ENCODE data around the gene SELENOT. TPM values are rescaled to one million over a fixed set of nuclear protein-coding genes. Genes with fewer than 3 reads are reported as not detected.

SELENOT gene
- total RNA-seq, 1 experiment from 2014 or later, result 81.6 TPM

DNA sequence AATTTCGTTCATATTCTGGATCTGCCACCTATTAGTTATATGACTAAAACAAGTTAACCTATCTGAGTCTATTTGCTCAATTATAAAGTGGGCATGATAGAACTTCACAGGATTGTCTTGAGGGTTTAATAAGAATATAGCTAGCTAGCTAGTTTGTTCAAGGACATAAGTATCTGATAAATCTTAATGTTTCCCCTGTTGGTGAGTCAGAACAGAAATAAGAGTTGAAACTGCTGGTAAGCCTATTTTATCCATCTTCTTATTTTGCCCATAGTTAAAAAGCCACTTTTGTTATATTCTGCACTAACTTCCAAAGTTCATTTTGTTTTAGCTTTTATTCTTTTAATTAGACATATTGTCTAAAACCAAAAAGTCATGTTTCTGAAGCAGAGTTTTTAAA is 9.4 kb downstream of the SELENOT start:
- RAD21 ChIA-PET (ENCODE audit: low non-redundant PET in 1 of 2, low total read pairs in 2 of 2, uncharacterized antibody in 2 of 2, unreplicated experiment in 2 of 2), result no interaction called here
- Histone ChIP-seq H3K9me2 (ENCODE audit: insufficient read depth) (no peaks in the 10 kb centered on the region), H3K9me3 (ENCODE audit: control insufficient read depth in 1 of 2, insufficient read depth in 1 of 2, low read depth in 1 of 2, low read length in 2 of 2) (no peaks in the 10 kb centered on the region), H3K4me3 (replicated peaks in 1 of 2; ENCODE audit: low read depth in 1 of 2, low read length in 2 of 2) (no peak overlapping the region), H4K20me1 (ENCODE audit: insufficient read depth) (peaks cover 10% of the 10 kb centered on the region; the same call in 1 of the 2 replicates), H3K9ac (ENCODE audit: low read length) (no peak overlapping the region), H3K27ac (ENCODE audit: low read depth, low read length) (no peak overlapping the region), H3K36me3 (ENCODE audit: control insufficient read depth in 1 of 2, insufficient read depth in 2 of 2, low read length in 2 of 2) (no peaks in the 10 kb centered on the region), H3K27me3 (ENCODE audit: insufficient read depth, low read length) (no peaks in the 10 kb centered on the region), H3K4me2 (ENCODE audit: low read length) (no peak overlapping the region), H3K4me1 (ENCODE audit: control insufficient read depth in 1 of 2, insufficient read depth in 2 of 2, low read length in 2 of 2) (no peaks in the 10 kb centered on the region), H2AFZ (ENCODE audit: low read depth, low read length, poor library complexity, severe bottlenecking) (no peak overlapping the region), H3K79me2 (ENCODE audit: insufficient read depth, low read length) (peaks cover 81% of the 10 kb centered on the region)
- POLR2A ChIA-PET, result interaction anchor here (1.6 kb wide), 1 partner anchor 10 kb away, joined by 3 read pairs; the partner anchor contains the start of gene SELENOT
- TF ChIP-seq, protein P1, sequence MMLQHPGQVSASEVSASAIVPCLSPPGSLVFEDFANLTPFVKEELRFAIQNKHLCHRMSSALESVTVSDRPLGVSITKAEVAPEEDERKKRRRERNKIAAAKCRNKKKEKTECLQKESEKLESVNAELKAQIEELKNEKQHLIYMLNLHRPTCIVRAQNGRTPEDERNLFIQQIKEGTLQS (IDR thresholded peaks at IDR 0.05), result no peak
- no peak for TF ChIP-seq SRF (IDR thresholded peaks at IDR 0.05; ENCODE audit: low read depth)
- TF ChIP-seq TCF7L2 (IDR thresholded peaks at IDR 0.05; ENCODE audit: borderline replicate concordance, extremely low read depth, insufficient read depth, insufficient read length), result no peak
- TF ChIP-seq CBX3 (IDR thresholded peaks at IDR 0.05; ENCODE audit: low read depth), result no peak
- TF ChIP-seq SIN3A (IDR thresholded peaks at IDR 0.05; ENCODE audit: low read depth), result no peak
- no peak for TF ChIP-seq SP1 (IDR thresholded peaks at IDR 0.05; ENCODE audit: low read depth)
- TF ChIP-seq REST (IDR thresholded peaks at IDR 0.05; ENCODE audit: low read depth), result no peak
- TF ChIP-seq, protein P2, sequence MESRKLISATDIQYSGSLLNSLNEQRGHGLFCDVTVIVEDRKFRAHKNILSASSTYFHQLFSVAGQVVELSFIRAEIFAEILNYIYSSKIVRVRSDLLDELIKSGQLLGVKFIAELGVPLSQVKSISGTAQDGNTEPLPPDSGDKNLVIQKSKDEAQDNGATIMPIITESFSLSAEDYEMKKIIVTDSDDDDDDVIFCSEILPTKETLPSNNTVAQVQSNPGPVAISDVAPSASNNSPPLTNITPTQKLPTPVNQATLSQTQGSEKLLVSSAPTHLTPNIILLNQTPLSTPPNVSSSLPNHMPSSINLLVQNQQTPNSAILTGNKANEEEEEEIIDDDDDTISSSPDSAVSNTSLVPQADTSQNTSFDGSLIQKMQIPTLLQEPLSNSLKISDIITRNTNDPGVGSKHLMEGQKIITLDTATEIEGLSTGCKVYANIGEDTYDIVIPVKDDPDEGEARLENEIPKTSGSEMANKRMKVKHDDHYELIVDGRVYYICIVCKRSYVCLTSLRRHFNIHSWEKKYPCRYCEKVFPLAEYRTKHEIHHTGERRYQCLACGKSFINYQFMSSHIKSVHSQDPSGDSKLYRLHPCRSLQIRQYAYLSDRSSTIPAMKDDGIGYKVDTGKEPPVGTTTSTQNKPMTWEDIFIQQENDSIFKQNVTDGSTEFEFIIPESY (IDR thresholded peaks at IDR 0.05; ENCODE audit: extremely low read depth, insufficient replicate concordance, low read length), result no peak
- no peak for TF ChIP-seq JUND (IDR thresholded peaks at IDR 0.05)
- TF ChIP-seq ELF1 (IDR thresholded peaks at IDR 0.05; ENCODE audit: borderline replicate concordance, low read depth), result no peak
- no peak for TF ChIP-seq ZFX (IDR thresholded peaks at IDR 0.05)
- TF ChIP-seq FOSL1 (IDR thresholded peaks at IDR 0.05; ENCODE audit: low read depth), result no peak
- TF ChIP-seq MAX (IDR thresholded peaks at IDR 0.05), result no peak
- TF ChIP-seq EZH2phosphoT487 (IDR thresholded peaks at IDR 0.05; ENCODE audit: borderline replicate concordance), result no peak
- TF ChIP-seq CEBPB (IDR thresholded peaks at IDR 0.05; ENCODE audit: low read depth), result no peak
- BruUV-seq (replicated peaks), result no TSS peak
- DNase-seq (ENCODE audit: low read depth, low spot score), result no peak
- no peak for ATAC-seq
- CTCF ChIA-PET, result no interaction called here
- intact Hi-C loops (cut with micrococcal nuclease), result no loop called here
